ENCODE measurements around the gene COL18A1.

COL18A1 gene

GRCh38 chr21:45463871-45464270, 58.9 kb downstream of the COL18A1 start:
- TF ChIP-seq CTCF (conservative IDR thresholded peaks at IDR 0.05; ENCODE audit: control insufficient read depth, insufficient read depth, low read depth, low read length), result no peak
- no peak overlapping the region for H3K4me3 ChIP-seq (ENCODE audit: control insufficient read depth, low read depth, low read length)
- no peak for DNase-seq (ENCODE audit: low read depth)

DNA sequence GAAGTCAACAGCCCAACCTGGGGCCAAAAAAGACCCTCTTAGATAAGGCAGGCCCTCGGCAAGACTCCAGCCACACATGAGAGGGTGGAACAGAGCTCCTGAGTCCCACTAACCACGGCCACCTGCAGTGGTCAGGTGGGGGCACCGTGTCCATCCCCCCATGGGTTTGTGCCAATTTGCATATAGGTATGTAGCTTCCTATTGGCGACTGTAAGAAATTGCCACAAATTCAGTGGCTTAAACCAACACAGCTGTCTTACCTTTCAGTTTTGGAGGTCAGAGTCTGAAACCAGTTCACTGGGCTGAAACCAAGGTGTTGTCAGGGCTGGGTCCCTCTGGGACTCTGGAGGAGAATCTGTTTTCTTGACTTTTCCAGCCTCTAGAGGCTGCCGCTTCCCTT, 59.3 kb downstream of the COL18A1 start:
- TF ChIP-seq CTCF (conservative IDR thresholded peaks at IDR 0.05; ENCODE audit: control insufficient read depth, insufficient read depth, low read depth, low read length), result no peak
- no peak overlapping the region for H3K4me3 ChIP-seq (ENCODE audit: control insufficient read depth, low read depth, low read length)
- no peak for DNase-seq (ENCODE audit: low read depth)

- DNase-seq (ENCODE audit: low read depth), result no peak
- H3K4me3 ChIP-seq (ENCODE audit: control insufficient read depth, low read depth, low read length), result no peak overlapping the region
- TF ChIP-seq CTCF (conservative IDR thresholded peaks at IDR 0.05; ENCODE audit: control insufficient read depth, insufficient read depth, low read depth, low read length), result no peak
These were observed 60.1 kb downstream of the COL18A1 start for GRCh38 chr21:45465105-45465504.

DNA sequence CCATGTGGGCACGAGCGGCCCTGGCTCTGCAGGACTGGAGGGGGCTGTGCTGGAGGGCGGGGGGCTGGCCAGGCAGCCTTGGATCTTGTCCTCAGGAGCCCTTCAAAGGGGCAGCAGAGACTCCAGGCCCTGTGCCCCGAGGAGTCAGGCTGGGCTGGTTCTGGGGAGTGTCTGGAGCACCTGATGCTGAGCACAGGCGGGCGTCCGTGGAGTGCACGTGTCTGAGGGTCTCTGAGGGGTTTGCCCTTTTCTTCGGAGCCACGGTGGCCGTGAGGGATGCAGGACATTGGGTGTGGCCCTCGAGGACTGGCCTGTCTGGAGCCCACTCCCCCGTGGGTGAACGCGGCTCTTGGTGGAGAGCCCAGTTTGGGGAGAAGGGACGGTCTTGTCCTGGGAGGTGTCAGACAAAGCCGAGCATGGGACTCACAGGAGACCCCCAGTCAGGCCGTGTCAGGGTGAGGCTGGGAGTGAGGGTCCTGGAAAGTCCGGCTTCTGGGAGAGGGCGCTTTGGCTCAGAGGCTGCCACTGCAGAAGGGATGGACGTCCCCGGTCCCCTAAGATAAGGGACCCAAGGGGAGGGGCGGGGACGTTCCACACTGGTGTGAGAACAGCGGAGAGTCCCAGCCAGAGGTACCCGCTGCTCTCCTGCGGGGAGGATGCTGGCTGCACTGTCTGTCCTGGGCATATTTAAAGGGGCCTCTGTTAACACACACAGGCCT, 60.8 kb downstream of the COL18A1 start:
- DNase-seq (ENCODE audit: low read depth), result no peak
- no peak overlapping the region for H3K4me3 ChIP-seq (ENCODE audit: control insufficient read depth, low read depth, low read length)
- TF ChIP-seq CTCF (conservative IDR thresholded peaks at IDR 0.05; ENCODE audit: control insufficient read depth, insufficient read depth, low read depth, low read length), result no peak

DNA sequence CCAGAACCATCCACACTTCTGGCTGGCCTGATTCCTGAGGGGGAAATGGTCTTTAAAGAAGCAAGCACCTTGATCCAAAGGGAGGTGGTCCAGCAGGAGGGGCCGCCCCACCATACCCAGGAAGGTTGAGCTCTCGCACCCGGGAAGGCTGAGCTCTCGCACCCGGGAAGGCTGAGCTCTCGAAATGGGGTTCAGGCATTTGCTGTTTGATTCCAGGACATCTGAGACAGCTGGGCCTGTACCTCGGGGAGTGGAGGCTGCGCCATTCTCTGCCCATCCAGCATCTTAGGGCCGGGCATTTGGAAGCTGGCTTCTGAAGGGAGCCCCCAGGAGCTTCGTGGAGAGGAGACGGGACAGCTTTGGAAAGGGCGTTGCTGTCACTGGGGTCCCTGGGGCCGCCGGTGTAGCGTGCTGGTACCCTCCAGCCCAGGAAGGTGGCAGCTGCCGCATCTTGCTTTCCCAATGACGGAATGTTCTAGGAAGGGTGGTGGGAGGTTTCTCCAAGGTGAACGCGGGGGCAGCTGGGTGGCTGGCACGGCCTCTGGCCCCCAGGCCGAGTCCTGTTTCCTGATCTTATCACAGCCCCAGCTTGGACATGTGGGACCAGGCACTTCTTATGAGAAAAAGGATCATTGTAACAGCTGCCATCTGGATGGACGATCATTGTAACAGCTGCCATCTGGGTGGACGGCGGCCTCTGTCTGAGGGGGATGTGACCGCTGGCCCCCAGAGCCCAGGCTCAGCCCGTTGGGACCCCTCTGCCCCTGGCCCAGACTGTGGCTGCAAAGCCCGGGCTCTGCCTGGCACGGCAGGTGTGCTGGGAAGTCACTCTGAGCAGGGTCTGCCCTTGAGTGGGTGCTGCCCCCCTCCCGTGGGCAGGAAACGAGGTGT, 61.6 kb downstream of the COL18A1 start:
- DNase-seq (ENCODE audit: low read depth), result no peak
- no peak for TF ChIP-seq CTCF (conservative IDR thresholded peaks at IDR 0.05; ENCODE audit: control insufficient read depth, insufficient read depth, low read depth, low read length)
- no peak overlapping the region for H3K4me3 ChIP-seq (ENCODE audit: control insufficient read depth, low read depth, low read length)

- H3K4me3 ChIP-seq (ENCODE audit: control insufficient read depth, low read depth, low read length), result no peak overlapping the region
- no peak for TF ChIP-seq CTCF (conservative IDR thresholded peaks at IDR 0.05; ENCODE audit: control insufficient read depth, insufficient read depth, low read depth, low read length)
- no peak for DNase-seq (ENCODE audit: low read depth)
These were observed 62.3 kb downstream of the COL18A1 start for GRCh38 chr21:45467221-45467779.

All from fibroblast of mammary gland (primary cell).